HCT116 (cell line): Measurements from ENCODE around the gene ZNHIT1.

Experiments used
- JUND ChIP-seq: IDR thresholded peaks from 2 replicates; pipeline ENCODE4 v1.6.1; 2012
- POLR2A ChIP-seq: IDR thresholded peaks from 2 replicates; pipeline ENCODE4 v1.7.0; 2011; ENCODE audit warnings: borderline replicate concordance; ENCODE audit not compliant: insufficient read depth, insufficient read length; ENCODE audit errors: extremely low read depth
- RAD21 ChIP-seq: IDR thresholded peaks from 2 replicates; pipeline ENCODE4 v1.6.1; 2012; ENCODE audit warnings: low read depth, mild to moderate bottlenecking
- TCF7L2 ChIP-seq: IDR thresholded peaks from 2 replicates; pipeline ENCODE4 v1.7.0; 2011; ENCODE audit warnings: borderline replicate concordance, inconsistent platforms; ENCODE audit not compliant: insufficient read depth, insufficient read length; ENCODE audit errors: extremely low read depth
- YY1 ChIP-seq: IDR thresholded peaks from 2 replicates; pipeline ENCODE4 v1.6.1; 2011; ENCODE audit warnings: low read length, low read depth, moderate library complexity, mild to moderate bottlenecking; ENCODE audit not compliant: insufficient replicate concordance; ENCODE audit errors: extremely low read depth
- TF ChIP-seq, protein P1 (sequence below): IDR thresholded peaks from 2 replicates; pipeline ENCODE4 v1.6.1; 2011; ENCODE audit warnings: mild to moderate bottlenecking, low read length, moderate library complexity; ENCODE audit not compliant: insufficient replicate concordance; ENCODE audit errors: extremely low read depth
- TF ChIP-seq, protein P2 (sequence below), 3 experiments: fragments of 200-600 bp in 1 of 3; sonication (generic) in 1 of 3; IDR thresholded peaks in 2 of 3; conservative IDR thresholded peaks in 1 of 3; 2 replicates each; pipeline ENCODE4 v1.5.1; 2012 to 2017; ENCODE audit warnings: low read depth in 2 of 3, low read length in 2 of 3, antibody characterized with exemption in 1 of 3, borderline replicate concordance in 1 of 3, control low read depth in 1 of 3, mild to moderate bottlenecking in 1 of 3, mixed read lengths in 1 of 3, mixed run types in 1 of 3, moderate library complexity in 1 of 3; ENCODE audit not compliant: insufficient read depth in 1 of 3

DNA sequence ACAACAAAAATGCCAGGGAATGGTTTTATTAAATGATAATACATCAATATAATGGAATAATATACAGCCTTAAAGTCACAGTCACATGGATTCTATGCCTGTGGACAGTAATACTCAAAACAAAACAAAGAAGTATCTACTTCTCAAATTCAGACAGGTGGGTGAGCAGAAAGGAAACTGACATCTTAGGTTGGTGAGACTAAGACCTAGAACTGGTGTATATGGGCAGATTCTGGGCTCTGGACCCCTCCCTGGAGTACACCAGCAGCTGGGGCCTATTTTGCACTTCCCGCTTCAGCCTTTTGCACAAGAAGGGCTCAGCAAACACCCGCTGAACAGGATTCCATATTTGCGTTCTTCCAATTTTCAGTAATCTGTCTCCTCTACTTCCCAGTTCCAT, 32.4 kb downstream of the ZNHIT1 start:
- TF ChIP-seq, protein P1, sequence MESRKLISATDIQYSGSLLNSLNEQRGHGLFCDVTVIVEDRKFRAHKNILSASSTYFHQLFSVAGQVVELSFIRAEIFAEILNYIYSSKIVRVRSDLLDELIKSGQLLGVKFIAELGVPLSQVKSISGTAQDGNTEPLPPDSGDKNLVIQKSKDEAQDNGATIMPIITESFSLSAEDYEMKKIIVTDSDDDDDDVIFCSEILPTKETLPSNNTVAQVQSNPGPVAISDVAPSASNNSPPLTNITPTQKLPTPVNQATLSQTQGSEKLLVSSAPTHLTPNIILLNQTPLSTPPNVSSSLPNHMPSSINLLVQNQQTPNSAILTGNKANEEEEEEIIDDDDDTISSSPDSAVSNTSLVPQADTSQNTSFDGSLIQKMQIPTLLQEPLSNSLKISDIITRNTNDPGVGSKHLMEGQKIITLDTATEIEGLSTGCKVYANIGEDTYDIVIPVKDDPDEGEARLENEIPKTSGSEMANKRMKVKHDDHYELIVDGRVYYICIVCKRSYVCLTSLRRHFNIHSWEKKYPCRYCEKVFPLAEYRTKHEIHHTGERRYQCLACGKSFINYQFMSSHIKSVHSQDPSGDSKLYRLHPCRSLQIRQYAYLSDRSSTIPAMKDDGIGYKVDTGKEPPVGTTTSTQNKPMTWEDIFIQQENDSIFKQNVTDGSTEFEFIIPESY: no peak
- TF ChIP-seq JUND (no peak), POLR2A (no peak), RAD21 (no peak), YY1 (no peak), TCF7L2 (no peak)
- TF ChIP-seq, protein P2, sequence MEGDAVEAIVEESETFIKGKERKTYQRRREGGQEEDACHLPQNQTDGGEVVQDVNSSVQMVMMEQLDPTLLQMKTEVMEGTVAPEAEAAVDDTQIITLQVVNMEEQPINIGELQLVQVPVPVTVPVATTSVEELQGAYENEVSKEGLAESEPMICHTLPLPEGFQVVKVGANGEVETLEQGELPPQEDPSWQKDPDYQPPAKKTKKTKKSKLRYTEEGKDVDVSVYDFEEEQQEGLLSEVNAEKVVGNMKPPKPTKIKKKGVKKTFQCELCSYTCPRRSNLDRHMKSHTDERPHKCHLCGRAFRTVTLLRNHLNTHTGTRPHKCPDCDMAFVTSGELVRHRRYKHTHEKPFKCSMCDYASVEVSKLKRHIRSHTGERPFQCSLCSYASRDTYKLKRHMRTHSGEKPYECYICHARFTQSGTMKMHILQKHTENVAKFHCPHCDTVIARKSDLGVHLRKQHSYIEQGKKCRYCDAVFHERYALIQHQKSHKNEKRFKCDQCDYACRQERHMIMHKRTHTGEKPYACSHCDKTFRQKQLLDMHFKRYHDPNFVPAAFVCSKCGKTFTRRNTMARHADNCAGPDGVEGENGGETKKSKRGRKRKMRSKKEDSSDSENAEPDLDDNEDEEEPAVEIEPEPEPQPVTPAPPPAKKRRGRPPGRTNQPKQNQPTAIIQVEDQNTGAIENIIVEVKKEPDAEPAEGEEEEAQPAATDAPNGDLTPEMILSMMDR (IDR thresholded peaks at IDR 0.05 in 2 of 3, conservative IDR thresholded peaks at IDR 0.05 in 1 of 3; ENCODE audit: borderline replicate concordance in 1 of 3, insufficient read depth in 1 of 3, low read depth in 2 of 3, low read length in 2 of 3): no peak
